ENCODE measurements around the gene FGF14. TPM values are rescaled to one million over a fixed set of nuclear protein-coding genes. Genes with fewer than 3 reads are reported as not detected.
A peak's percentile ranks its signal among the peaks of the same experiment; 100 is the strongest.

Gene FGF14
- total RNA-seq, 3 donors from 2014 or later: under 0.01 to 0.29 (median under 0.01) TPM

DNA sequence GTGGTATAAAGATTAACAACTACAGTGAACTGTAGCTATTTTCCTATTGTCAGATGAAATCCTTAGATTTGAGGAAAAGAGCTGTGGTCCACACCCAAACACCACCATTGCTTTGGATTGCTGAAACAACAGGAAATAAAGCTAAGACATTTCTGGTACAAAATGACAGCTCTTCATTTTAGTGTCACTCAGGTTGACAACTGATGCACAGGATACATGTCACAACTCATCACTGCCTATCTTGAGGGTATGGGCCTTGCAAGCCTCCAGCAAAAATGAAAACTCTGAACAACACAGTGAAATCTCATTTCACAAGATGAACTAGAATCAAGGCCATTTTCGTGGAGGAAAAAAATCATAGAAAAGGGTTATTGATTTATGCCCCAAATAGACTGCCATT is 609.7 kb downstream of the FGF14 start:
- Histone ChIP-seq H3K27me3 (no peaks in the 10 kb centered on the region), H3K27ac (no peak overlapping the region), H3K9me3 (no peaks in the 10 kb centered on the region), H3K4me3 (no peak overlapping the region), H3K36me3 (no peaks in the 10 kb centered on the region), H3K4me1 (no peaks in the 10 kb centered on the region)
- intact Hi-C loops (cut with DNase I; ENCODE audit: low total_unique reads): no loop called here
- TF ChIP-seq POLR2AphosphoS5 (IDR thresholded peaks at IDR 0.05) (no peak), POLR2A (IDR thresholded peaks at IDR 0.05) (no peak)
- TF ChIP-seq, protein P1, sequence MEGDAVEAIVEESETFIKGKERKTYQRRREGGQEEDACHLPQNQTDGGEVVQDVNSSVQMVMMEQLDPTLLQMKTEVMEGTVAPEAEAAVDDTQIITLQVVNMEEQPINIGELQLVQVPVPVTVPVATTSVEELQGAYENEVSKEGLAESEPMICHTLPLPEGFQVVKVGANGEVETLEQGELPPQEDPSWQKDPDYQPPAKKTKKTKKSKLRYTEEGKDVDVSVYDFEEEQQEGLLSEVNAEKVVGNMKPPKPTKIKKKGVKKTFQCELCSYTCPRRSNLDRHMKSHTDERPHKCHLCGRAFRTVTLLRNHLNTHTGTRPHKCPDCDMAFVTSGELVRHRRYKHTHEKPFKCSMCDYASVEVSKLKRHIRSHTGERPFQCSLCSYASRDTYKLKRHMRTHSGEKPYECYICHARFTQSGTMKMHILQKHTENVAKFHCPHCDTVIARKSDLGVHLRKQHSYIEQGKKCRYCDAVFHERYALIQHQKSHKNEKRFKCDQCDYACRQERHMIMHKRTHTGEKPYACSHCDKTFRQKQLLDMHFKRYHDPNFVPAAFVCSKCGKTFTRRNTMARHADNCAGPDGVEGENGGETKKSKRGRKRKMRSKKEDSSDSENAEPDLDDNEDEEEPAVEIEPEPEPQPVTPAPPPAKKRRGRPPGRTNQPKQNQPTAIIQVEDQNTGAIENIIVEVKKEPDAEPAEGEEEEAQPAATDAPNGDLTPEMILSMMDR (IDR thresholded peaks at IDR 0.05): no peak
- no peak for DNase-seq (ENCODE audit: low spot score in 2 of 2)

DNA sequence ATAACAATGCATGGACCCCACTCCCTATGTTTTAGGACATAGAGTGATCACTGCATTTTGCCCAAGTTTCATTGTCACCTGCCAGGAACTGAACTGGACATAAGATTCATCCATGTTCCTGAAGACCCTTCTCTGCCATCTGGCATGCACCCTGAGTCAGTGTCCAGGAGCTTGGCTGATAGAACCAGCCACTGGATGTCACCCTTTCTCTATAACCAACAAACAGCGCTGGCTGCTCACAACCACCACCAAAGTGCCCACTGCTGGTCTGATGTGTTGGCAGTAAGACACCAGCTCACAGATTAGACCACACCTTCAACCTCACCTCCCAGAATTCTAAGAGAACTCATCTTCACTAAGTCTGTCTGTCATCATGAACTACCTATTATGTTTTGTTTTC is 616.0 kb downstream of the FGF14 start:
- Histone ChIP-seq H3K4me1 (no peaks in the 10 kb centered on the region), H3K27ac (no peak overlapping the region), H3K9me3 (no peaks in the 10 kb centered on the region), H3K36me3 (no peaks in the 10 kb centered on the region), H3K27me3 (no peaks in the 10 kb centered on the region), H3K4me3 (no peak overlapping the region)
- intact Hi-C loops (cut with DNase I; ENCODE audit: low total_unique reads): no loop called here
- DNase-seq (ENCODE audit: low spot score in 2 of 2): no peak
- TF ChIP-seq, protein P1 (IDR thresholded peaks at IDR 0.05): peak in 1 of 3 donors; percentile 19
- no peak for TF ChIP-seq POLR2A (IDR thresholded peaks at IDR 0.05)

DNA sequence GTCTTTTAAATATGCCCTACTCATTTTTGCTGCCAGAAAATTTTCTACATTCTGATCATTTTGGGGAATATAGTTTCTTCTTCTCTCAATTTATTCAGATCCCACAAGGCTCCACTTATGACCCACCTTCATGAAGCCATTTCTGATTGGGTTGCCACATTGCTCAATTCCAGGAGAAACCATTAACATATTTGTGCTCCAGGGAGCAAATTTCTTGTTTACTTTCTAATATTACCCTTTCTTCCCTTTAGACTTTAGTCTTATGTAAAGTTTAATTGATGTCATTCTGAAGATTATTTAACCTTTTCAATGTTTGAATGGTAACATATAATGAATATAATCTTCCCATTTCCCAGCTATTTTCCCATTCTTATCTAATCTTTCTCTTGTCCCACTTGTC is 617.5 kb downstream of the FGF14 start:
- Histone ChIP-seq H3K4me3 (no peak overlapping the region), H3K9me3 (no peaks in the 10 kb centered on the region), H3K27me3 (no peaks in the 10 kb centered on the region), H3K4me1 (no peaks in the 10 kb centered on the region), H3K36me3 (no peaks in the 10 kb centered on the region), H3K27ac (no peak overlapping the region)
- no peak for DNase-seq (ENCODE audit: low spot score in 2 of 2)
- TF ChIP-seq POLR2A (IDR thresholded peaks at IDR 0.05) (no peak), POLR2AphosphoS5 (IDR thresholded peaks at IDR 0.05) (no peak)
- TF ChIP-seq, protein P1 (IDR thresholded peaks at IDR 0.05): no peak
- intact Hi-C loops (cut with DNase I; ENCODE audit: low total_unique reads): no loop called here

DNA sequence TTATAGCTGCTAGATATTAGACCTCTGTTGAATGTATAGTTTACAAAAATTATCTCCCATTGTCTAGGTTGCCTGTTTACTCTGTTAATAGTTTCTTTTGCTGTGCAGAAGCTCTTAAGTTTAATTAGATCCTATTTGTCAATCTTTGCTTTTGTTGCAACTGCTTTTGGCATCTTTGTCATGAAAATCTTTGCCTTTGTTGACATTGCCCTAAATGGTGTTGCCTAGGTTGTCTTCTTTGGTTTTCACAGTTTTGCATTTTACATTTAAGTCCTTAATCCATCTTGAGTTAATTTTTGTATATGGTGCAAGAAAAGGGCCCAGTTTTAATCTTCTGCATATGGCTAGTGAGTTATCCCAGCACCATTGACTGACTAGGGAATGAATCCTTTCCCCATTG is 618.3 kb downstream of the FGF14 start:
- H3K4me1 ChIP-seq: no peaks in the 10 kb centered on the region
- H3K27ac ChIP-seq: no peak overlapping the region
- intact Hi-C loops (cut with DNase I; ENCODE audit: low total_unique reads): no loop called here
- TF ChIP-seq POLR2AphosphoS5 (IDR thresholded peaks at IDR 0.05): no peak
- TF ChIP-seq, protein P1 (IDR thresholded peaks at IDR 0.05): no peak
- TF ChIP-seq POLR2A (IDR thresholded peaks at IDR 0.05): no peak
- no peaks in the 10 kb centered on the region for H3K27me3 ChIP-seq
- DNase-seq (ENCODE audit: low spot score in 2 of 2): no peak
- no peaks in the 10 kb centered on the region for H3K9me3 ChIP-seq
- H3K36me3 ChIP-seq: no peaks in the 10 kb centered on the region
- no peak overlapping the region for H3K4me3 ChIP-seq

DNA sequence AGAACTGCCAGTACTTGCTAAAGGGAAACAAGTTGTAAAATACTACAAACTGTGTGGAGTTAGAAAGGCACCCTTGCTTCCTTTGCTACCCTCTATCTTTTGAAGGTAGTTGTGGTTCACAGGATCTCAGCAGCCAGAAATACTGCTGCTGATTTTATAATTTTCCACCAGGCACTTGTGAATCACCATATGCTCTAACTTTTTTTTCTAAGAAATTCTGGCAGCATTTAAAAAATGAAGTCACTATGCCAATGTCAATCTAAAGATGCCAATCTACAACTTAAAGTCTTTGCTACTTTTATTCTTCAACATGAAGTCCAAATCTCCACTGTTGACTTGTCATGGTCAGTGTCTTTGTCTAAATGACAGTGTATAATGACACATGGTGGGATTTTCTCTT is 621.6 kb downstream of the FGF14 start:
- intact Hi-C loops (cut with DNase I; ENCODE audit: low total_unique reads): no loop called here
- H3K9me3 ChIP-seq: no peaks in the 10 kb centered on the region
- H3K27me3 ChIP-seq: no peaks in the 10 kb centered on the region
- TF ChIP-seq POLR2A (IDR thresholded peaks at IDR 0.05) (no peak), POLR2AphosphoS5 (IDR thresholded peaks at IDR 0.05) (no peak)
- TF ChIP-seq, protein P1 (IDR thresholded peaks at IDR 0.05): no peak
- no peak overlapping the region for H3K4me3 ChIP-seq
- DNase-seq (ENCODE audit: low spot score in 2 of 2): no peak
- no peaks in the 10 kb centered on the region for H3K36me3 ChIP-seq
- H3K4me1 ChIP-seq: no peaks in the 10 kb centered on the region
- H3K27ac ChIP-seq: no peak overlapping the region
